CD4-positive, alpha-beta T cell treated with Interleukin-6 for 4 hours (primary cell): ENCODE measurements around the gene TLL1.

Source experiments
- DNase-seq: peaks from one replicate; pipeline ENCODE4 v3.0.0-alpha.2; 2020; ENCODE audit warnings: mixed read lengths

The TLL1 gene

GRCh38 chr4:166066936-166067335 is 193.9 kb downstream of the TLL1 start:
- no peak for DNase-seq

GRCh38 chr4:166067915-166068314 is 194.9 kb downstream of the TLL1 start:
- DNase-seq: no peak

GRCh38 chr4:166073783-166074182 is 200.7 kb downstream of the TLL1 start:
- no peak for DNase-seq

GRCh38 chr4:166075599-166075998 is 202.6 kb downstream of the TLL1 start:
- DNase-seq: no peak

- DNase-seq: no peak
Observed at GRCh38 chr4:166077782-166078181, 204.7 kb downstream of the TLL1 start.

- DNase-seq: no peak
Observed at GRCh38 chr4:166078383-166078782, 205.3 kb downstream of the TLL1 start.

- no peak for DNase-seq
Observed at GRCh38 chr4:166078955-166079354, 205.9 kb downstream of the TLL1 start.

GRCh38 chr4:166087569-166087968 is 214.5 kb downstream of the TLL1 start:
- no peak for DNase-seq

GRCh38 chr4:166088576-166088975 is 215.5 kb downstream of the TLL1 start:
- DNase-seq: no peak

- DNase-seq: no peak
Observed at GRCh38 chr4:166091146-166091545, 218.1 kb downstream of the TLL1 start.

GRCh38 chr4:166091912-166092510 is 219.0 kb downstream of the TLL1 start:
- no peak for DNase-seq

GRCh38 chr4:166092797-166093290 is 219.8 kb downstream of the TLL1 start:
- no peak for DNase-seq

- no peak for DNase-seq
Observed at GRCh38 chr4:166104623-166105022, 231.6 kb downstream of the TLL1 start.

- no peak for DNase-seq
Observed at GRCh38 chr4:166121897-166122296, 248.9 kb downstream of the TLL1 start.

- DNase-seq: no peak
Observed at GRCh38 chr4:166123546-166123945, 250.5 kb downstream of the TLL1 start.

GRCh38 chr4:166128403-166128802 is 255.4 kb downstream of the TLL1 start:
- no peak for DNase-seq

- no peak for DNase-seq
Observed at GRCh38 chr4:166134285-166134684, 261.2 kb downstream of the TLL1 start.

GRCh38 chr4:166140951-166141350 is 267.9 kb downstream of the TLL1 start:
- DNase-seq: no peak

- no peak for DNase-seq
Observed at GRCh38 chr4:166143227-166143626, 270.2 kb downstream of the TLL1 start.

- no peak for DNase-seq
Observed at GRCh38 chr4:166144607-166145006, 271.6 kb downstream of the TLL1 start.

GRCh38 chr4:166146806-166147540 is 273.9 kb downstream of the TLL1 start:
- no peak for DNase-seq
